GM12873 (cell line): ENCODE measurements around the gene EDEM1.

Source experiments
- TF ChIP-seq, protein P1 (sequence below): IDR thresholded peaks from 2 replicates; pipeline ENCODE4 v1.5.1; 2012; ENCODE audit warnings: low read depth, mild to moderate bottlenecking, moderate library complexity, low read length, control low read depth; ENCODE audit not compliant: insufficient read depth; ENCODE audit errors: missing control alignments

The EDEM1 gene

DNA sequence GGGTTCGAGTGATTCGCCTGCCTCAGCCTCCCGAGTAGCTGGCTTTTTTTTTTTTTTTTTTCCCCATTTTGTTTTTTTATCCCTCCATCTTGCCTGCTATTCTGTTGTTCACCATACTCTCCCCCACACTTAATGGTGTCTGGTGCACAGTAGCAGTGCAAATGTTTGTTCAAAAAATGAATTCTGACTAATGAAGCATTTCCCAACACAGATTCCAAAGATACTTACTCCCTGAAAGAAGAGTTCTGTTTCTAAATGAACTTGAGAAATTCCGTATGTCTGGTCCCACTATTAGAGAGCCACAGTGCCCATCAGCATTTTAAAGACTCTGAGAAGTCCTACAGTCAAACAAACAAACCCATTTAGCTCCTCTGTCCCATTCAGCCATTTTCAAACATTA lies 9.5 kb downstream of the EDEM1 start:
- TF ChIP-seq, protein P1, sequence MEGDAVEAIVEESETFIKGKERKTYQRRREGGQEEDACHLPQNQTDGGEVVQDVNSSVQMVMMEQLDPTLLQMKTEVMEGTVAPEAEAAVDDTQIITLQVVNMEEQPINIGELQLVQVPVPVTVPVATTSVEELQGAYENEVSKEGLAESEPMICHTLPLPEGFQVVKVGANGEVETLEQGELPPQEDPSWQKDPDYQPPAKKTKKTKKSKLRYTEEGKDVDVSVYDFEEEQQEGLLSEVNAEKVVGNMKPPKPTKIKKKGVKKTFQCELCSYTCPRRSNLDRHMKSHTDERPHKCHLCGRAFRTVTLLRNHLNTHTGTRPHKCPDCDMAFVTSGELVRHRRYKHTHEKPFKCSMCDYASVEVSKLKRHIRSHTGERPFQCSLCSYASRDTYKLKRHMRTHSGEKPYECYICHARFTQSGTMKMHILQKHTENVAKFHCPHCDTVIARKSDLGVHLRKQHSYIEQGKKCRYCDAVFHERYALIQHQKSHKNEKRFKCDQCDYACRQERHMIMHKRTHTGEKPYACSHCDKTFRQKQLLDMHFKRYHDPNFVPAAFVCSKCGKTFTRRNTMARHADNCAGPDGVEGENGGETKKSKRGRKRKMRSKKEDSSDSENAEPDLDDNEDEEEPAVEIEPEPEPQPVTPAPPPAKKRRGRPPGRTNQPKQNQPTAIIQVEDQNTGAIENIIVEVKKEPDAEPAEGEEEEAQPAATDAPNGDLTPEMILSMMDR, result no peak

DNA sequence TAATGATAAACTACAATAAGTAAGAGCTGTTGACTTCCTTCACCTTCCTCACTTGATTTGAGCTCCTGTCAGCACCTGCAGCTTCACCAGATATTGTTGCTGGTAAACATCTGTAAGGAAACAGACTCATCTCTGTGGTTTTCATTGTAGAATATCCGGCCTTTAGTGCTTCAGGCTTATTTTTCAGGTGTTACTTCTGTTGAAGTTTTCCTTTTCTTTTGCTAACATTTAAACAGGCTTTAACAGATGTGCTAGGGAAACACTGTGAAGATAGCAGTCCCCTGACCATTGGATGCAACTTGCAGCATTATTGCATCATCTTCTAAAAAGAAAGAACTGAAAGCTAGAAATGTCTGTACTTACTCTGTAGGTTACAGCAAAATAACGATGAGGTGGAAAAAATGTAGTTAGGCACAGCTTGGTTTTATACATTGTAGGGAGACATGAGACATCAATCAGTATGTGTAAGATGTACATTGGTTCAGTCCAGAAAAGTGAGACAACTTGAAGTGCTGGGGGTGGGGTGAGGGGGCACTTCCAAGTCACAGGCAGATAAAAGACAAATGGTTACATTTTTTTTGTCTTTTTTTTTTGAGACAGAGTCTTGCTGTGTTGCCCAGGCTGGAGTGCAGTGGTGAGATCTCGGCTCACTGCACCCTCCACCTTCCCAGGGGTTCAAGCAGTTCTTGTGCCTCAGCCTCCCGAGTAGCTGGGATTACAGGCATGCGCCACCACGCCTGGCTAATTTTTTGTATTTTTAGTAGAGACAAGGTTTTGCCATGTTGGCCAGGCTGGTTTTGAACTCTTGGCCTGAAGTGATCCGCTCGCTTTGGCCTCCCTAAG lies 10.2 kb downstream of the EDEM1 start:
- TF ChIP-seq, protein P1, result no peak

DNA sequence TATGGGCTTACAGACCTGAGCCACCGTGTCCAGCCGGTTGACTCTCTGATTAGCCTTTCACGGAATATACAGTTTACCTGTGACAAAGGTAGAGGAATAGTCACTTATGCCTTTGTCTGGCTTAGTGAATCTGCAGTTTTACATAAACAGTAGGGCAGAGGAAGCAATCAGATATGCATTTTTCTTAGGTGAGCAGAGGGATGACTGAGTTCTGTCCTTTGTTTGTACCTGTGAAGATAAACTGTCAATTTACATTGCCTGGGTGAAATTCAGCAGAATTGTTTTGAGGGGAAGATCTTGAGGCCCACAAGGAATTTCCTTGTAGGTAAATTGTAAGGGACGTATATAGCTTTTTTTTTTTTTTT lies 10.8 kb downstream of the EDEM1 start:
- TF ChIP-seq, protein P1, result no peak

DNA sequence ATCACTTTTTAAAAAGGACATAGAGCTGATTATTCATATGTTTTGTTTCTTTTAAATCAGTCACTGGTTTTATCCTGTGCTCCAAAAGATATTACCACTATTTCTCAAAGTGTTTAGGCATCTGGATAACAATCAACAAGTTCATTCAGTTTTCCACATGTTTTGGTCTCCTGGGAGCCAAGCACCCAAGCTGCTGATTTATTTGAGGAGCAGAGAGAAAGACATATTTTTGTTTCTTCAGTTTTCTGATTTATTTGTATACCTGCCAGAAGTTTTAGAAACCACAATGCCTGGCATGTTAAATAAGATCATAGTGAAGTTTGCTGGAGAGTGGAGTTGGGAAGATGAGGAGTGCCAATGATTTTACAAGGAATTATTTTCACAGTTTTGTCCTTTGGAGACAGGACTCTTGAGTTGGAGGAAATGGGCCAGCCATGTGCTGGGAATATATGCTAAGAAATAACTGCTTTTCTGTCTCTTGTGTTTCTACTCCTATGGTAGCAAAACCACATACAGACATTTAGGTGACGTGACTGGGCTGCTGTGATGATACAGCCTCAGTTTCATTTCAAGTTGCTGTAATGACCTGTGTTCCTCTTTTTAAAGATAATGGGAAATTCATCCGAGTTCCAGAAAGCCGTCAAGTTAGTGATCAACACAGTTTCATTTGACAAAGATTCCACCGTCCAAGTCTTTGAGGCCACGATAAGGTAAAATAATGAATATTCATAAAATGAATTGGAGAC lies 11.7 kb downstream of the EDEM1 start:
- TF ChIP-seq, protein P1, result no peak

DNA sequence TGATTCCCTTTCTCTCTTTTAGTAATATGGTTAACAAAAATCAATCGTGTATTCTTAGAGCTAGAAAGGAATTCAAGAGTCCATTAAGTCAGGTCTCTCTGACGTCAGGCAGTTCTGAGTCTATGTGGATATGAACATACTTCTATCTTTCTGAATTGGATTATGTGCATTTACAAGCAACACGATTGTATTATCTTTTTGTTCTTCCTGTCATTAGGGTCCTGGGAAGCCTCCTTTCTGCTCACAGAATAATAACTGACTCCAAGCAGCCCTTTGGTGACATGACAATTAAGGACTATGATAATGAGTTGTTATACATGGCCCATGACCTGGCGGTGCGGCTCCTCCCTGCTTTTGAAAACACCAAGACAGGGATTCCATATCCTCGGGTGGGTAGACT lies 14.0 kb downstream of the EDEM1 start:
- TF ChIP-seq, protein P1, result no peak

DNA sequence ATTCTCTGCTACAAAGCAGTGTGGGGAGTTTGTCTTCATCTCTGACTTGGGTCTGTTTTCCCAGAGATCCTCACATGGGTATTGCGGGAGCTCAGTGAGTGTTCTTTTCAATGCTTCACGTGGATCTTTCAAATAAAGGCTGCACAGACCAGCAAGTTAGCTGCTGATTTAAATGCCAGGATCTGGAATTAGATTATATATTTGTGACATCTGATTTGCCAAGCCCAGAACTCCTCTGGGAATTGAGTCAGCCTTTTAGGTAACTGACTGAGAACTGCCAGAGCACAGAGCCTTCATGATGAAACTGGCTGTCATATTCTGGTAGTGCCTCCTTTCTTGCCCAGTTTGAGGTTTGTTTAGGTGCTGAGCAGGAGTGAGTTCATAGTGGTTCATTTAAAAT lies 14.7 kb downstream of the EDEM1 start:
- TF ChIP-seq, protein P1, result no peak

DNA sequence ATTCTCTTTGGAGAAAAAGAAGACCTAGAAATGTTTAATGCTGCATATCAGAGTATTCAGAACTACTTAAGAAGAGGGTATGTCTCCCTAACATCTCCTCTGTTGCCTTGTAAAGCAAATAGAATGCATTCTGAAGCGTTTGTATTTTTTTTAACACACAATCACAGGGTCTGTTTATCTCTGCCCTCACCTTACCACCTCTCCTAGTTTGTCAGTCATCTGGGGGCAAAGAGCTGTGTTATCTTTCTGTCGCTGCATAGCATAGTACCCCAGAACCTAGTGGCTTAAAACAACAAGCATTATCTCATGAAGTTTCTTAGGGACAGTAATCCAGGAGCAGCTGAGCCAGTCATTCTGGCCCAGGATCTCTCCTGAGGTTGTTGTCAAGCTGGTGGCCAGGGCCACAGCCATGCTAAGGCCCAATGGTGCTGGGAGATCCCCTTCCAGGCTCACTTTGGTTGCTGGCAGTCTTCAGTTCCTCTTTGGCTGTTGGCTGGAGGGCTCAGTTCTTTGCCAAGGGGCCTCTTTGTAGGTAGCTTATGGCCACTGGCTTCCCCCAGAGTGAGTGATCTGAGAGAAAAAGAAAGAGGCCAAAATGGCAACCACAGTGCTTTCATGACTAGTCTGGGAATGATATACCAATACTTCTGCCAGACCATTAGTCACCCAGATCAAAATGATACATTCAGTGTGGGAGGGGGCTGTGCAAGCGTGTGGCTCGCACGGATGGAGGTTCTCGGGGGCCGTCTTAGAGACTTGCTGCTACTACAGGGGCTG lies 17.8 kb downstream of the EDEM1 start:
- TF ChIP-seq, protein P1, result no peak
